ENCODE data around the gene RASGRF2.

The RASGRF2 gene

GRCh38 chr5:81232464-81233079, 272.4 kb downstream of the RASGRF2 start:
- no peak for TF ChIP-seq CTCF (IDR thresholded peaks at IDR 0.05; ENCODE audit: low read depth, low read length, missing control alignments)
- DNase-seq (ENCODE audit: low read depth), result no peak
- no peak overlapping the region for H3K4me3 ChIP-seq (ENCODE audit: low read depth, low read length)

- no peak for DNase-seq (ENCODE audit: low read depth)
- H3K4me3 ChIP-seq (ENCODE audit: low read depth, low read length), result no peak within 1 kb of the TSS
- TF ChIP-seq CTCF (IDR thresholded peaks at IDR 0.05; ENCODE audit: low read depth, low read length, missing control alignments), result no peak
Observed at GRCh38 chr5:81233080-81233634, 273.0 kb downstream of the RASGRF2 start, which contains the start of gene CKMT2. CKMT2 (plus strand) TSS chr5:81233322; CDS start chr5:81251133, 17,811 bp downstream.

GRCh38 chr5:81234299-81234698, 274.1 kb downstream of the RASGRF2 start:
- TF ChIP-seq CTCF (IDR thresholded peaks at IDR 0.05; ENCODE audit: low read depth, low read length, missing control alignments), result no peak
- no peak overlapping the region for H3K4me3 ChIP-seq (ENCODE audit: low read depth, low read length)
- DNase-seq (ENCODE audit: low read depth), result no peak

- no peak for DNase-seq (ENCODE audit: low read depth)
- no peak for TF ChIP-seq CTCF (IDR thresholded peaks at IDR 0.05; ENCODE audit: low read depth, low read length, missing control alignments)
- no peak overlapping the region for H3K4me3 ChIP-seq (ENCODE audit: low read depth, low read length)
Observed at GRCh38 chr5:81234801-81235200, 274.6 kb downstream of the RASGRF2 start.

- TF ChIP-seq CTCF (IDR thresholded peaks at IDR 0.05; ENCODE audit: low read depth, low read length, missing control alignments), result no peak
- no peak for DNase-seq (ENCODE audit: low read depth)
- no peak overlapping the region for H3K4me3 ChIP-seq (ENCODE audit: low read depth, low read length)
Observed at GRCh38 chr5:81235287-81236072, 275.3 kb downstream of the RASGRF2 start.

GRCh38 chr5:81238460-81238859, 278.3 kb downstream of the RASGRF2 start:
- DNase-seq (ENCODE audit: low read depth), result no peak
- no peak for TF ChIP-seq CTCF (IDR thresholded peaks at IDR 0.05; ENCODE audit: low read depth, low read length, missing control alignments)

More at GRCh38 chr5:81238460-81238859, 278.3 kb downstream of the RASGRF2 start:
- no peak overlapping the region for H3K4me3 ChIP-seq (ENCODE audit: low read depth, low read length)
